Progenitor cell of endocrine pancreas (in vitro differentiated cells): ENCODE measurements around the gene CHAC1. TPM values are rescaled to one million over a fixed set of nuclear protein-coding genes. Genes with fewer than 3 reads are reported as not detected.
A peak's percentile ranks its signal among the peaks of the same experiment; 100 is the strongest.

Experiments
- DNase-seq: peaks from one replicate; pipeline ENCODE4 v3.0.0; 2021; ENCODE audit warnings: low spot score; ENCODE audit not compliant: unreplicated experiment
- H3K27ac Mint-ChIP-seq: 2 replicates; pipeline ENCODE4 v1.8.0; 2021; ENCODE audit warnings: mild to moderate bottlenecking, moderate library complexity, mixed read lengths
- H3K27me3 Mint-ChIP-seq: 2 replicates; pipeline ENCODE4 v1.8.0; 2021; ENCODE audit warnings: mixed read lengths
- H3K36me3 Mint-ChIP-seq: 2 replicates; pipeline ENCODE4 v1.8.0; 2022; ENCODE audit warnings: mixed read lengths; ENCODE audit not compliant: insufficient read depth
- H3K4me1 Mint-ChIP-seq: 2 replicates; pipeline ENCODE4 v1.8.0; 2021; ENCODE audit warnings: low read depth, mixed read lengths
- H3K4me3 Mint-ChIP-seq: 2 replicates; pipeline ENCODE4 v1.8.0; 2021; ENCODE audit warnings: low read depth, mild to moderate bottlenecking, moderate library complexity, mixed read lengths
- H3K9me3 Mint-ChIP-seq: 2 replicates; pipeline ENCODE4 v1.8.0; 2021; ENCODE audit warnings: low read depth, mixed read lengths
- CTCF ChIP-seq: fragments of 200-600 bp; sonication (generic); IDR thresholded peaks from one replicate; pipeline ENCODE4 v1.5.0; 2021; ENCODE audit warnings: antibody characterized with exemption, mild to moderate bottlenecking; ENCODE audit not compliant: unreplicated experiment
- total RNA-seq: library from RNA; stranded (reverse); gene quantifications from 2 replicates; pipeline ENCODE4 v1.2.1, GENCODE V29; 2021

CHAC1 gene
- total RNA-seq, 1 donor from 2014 or later = 14.4 TPM

- Mint-ChIP-seq H3K27me3 (peaks cover 58% of the 10 kb centered on the region), H3K4me1 (peaks cover 46% of the 10 kb centered on the region), H3K4me3 (peak overlapping the region; percentile 72), H3K9me3 (no peaks in the 10 kb centered on the region), H3K27ac (peak overlapping the region; percentile 51), H3K36me3 (no peaks in the 10 kb centered on the region)
- DNase-seq = no peak
- TF ChIP-seq CTCF = no peak
These were observed 25.1 kb upstream of the CHAC1 start for GRCh38 chr15:40927873-40928806.

- DNase-seq = peak; percentile 57
- Mint-ChIP-seq H3K4me3 (peak within 1 kb of the TSS; percentile 76), H3K4me1 (peaks cover 52% of the 10 kb centered on the region), H3K27ac (peak within 1 kb of the TSS; percentile 51), H3K36me3 (no peaks in the 10 kb centered on the region), H3K27me3 (peaks cover 51% of the 10 kb centered on the region), H3K9me3 (no peaks in the 10 kb centered on the region)
- no peak for TF ChIP-seq CTCF
These were observed 24.2 kb upstream of the CHAC1 start, which contains the start of gene DLL4 for GRCh38 chr15:40928821-40929659. Gene DLL4 (plus strand): TSS chr15:40929340. CDS start chr15:40929669, 329 bp downstream.

- peaks cover 44% of the 10 kb centered on the region for H3K27me3 Mint-ChIP-seq
- no peaks in the 10 kb centered on the region for H3K36me3 Mint-ChIP-seq
- H3K9me3 Mint-ChIP-seq = no peaks in the 10 kb centered on the region
- TF ChIP-seq CTCF = no peak
- H3K27ac Mint-ChIP-seq = peak overlapping the region; percentile 33
- peak; percentile 52 for DNase-seq
- H3K4me3 Mint-ChIP-seq = peak overlapping the region; percentile 76
- peaks cover 53% of the 10 kb centered on the region for H3K4me1 Mint-ChIP-seq
These were observed 23.4 kb upstream of the CHAC1 start for GRCh38 chr15:40929660-40930429.

- DNase-seq = peak; percentile 81
- Mint-ChIP-seq H3K27me3 (peaks cover 37% of the 10 kb centered on the region), H3K36me3 (no peaks in the 10 kb centered on the region), H3K4me1 (peaks cover 51% of the 10 kb centered on the region), H3K9me3 (no peaks in the 10 kb centered on the region), H3K4me3 (peak overlapping the region; percentile 76), H3K27ac (peak overlapping the region; percentile 33)
- TF ChIP-seq CTCF = peak; percentile 92
These were observed 22.6 kb upstream of the CHAC1 start for GRCh38 chr15:40930430-40931299.
